ENCODE measurements around the gene MCTP2. TPM values are rescaled to one million over a fixed set of nuclear protein-coding genes. Genes with fewer than 3 reads are reported as not detected.

Gene MCTP2
- total and polyA plus RNA-seq, 2 of the 13 experiments (the other 11 are each of a cell fraction or from before 2014, with no cell fraction given) = 5.1 to 8.6 TPM

DNA sequence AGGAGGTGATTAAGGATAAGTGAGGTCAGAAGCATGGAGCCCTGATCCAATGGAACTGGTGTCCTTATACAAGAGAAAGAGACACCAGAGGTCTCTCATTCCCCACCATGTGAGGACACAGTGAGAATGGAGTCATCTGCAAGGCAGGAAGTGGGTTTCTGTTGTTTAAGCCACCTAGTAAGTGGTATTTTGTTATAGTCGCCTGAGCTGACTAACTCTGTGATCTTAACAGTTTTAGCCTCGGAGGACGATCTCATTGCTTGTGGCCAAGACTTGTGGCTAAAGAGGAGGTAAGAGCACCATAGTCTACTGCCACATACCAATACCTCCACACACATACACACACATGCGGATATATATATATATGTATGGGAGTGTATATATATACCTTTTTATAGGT is 73.8 kb downstream of the MCTP2 start:
- peaks cover 6% of the 10 kb centered on the region; the same call in 1 of the 2 replicates for H3K9me3 ChIP-seq (ENCODE audit: low read length)
- no peak overlapping the region for H2AFZ ChIP-seq (ENCODE audit: low read length)
- no peak overlapping the region for H3K4me3 ChIP-seq (replicated peaks in 1 of 3; ENCODE audit: insufficient read depth in 1 of 3, low read depth in 2 of 3, low read length in 3 of 3)
- no peak overlapping the region for H3K27ac ChIP-seq (ENCODE audit: extremely low read length, insufficient read depth, low read length)
- CTCF ChIA-PET (ENCODE audit: low intra/inter-chr PET ratio, low total read pairs) = no interaction called here
- no peak for ATAC-seq
- intact Hi-C loops (cut with micrococcal nuclease; ENCODE audit: unreplicated experiment) (no loop called here), in situ Hi-C loops (cut with HindIII; ENCODE audit: extremely low pct_ligation_motif_present, low pct_unique_long_range_greater_than_20kb) (no loop called here)
- no peaks in the 10 kb centered on the region for H4K20me1 ChIP-seq (ENCODE audit: insufficient read depth, low read length)
- POLR2A ChIA-PET = no interaction called here
- TF ChIP-seq ZNF121 (CRISPR knock-in tag; IDR thresholded peaks at IDR 0.05) (no peak), KLF16 (CRISPR knock-in tag; IDR thresholded peaks at IDR 0.05) (no peak), PRPF4 (IDR thresholded peaks at IDR 0.05; ENCODE audit: low read depth, low read length, poor library complexity, severe bottlenecking) (no peak), ETV6 (CRISPR knock-in tag; conservative IDR thresholded peaks at IDR 0.05) (no peak), TAF15 (IDR thresholded peaks at IDR 0.05; ENCODE audit: low read depth, low read length, poor library complexity, severe bottlenecking) (no peak), ZSCAN12 (CRISPR knock-in tag; IDR thresholded peaks at IDR 0.05) (no peak), CAMTA2 (CRISPR knock-in tag; IDR thresholded peaks at IDR 0.05; ENCODE audit: borderline replicate concordance) (no peak), ZNF781 (CRISPR knock-in tag; IDR thresholded peaks at IDR 0.05; ENCODE audit: borderline replicate concordance, not compliant biosample characterization) (no peak)
- TF ChIP-seq, protein P1, sequence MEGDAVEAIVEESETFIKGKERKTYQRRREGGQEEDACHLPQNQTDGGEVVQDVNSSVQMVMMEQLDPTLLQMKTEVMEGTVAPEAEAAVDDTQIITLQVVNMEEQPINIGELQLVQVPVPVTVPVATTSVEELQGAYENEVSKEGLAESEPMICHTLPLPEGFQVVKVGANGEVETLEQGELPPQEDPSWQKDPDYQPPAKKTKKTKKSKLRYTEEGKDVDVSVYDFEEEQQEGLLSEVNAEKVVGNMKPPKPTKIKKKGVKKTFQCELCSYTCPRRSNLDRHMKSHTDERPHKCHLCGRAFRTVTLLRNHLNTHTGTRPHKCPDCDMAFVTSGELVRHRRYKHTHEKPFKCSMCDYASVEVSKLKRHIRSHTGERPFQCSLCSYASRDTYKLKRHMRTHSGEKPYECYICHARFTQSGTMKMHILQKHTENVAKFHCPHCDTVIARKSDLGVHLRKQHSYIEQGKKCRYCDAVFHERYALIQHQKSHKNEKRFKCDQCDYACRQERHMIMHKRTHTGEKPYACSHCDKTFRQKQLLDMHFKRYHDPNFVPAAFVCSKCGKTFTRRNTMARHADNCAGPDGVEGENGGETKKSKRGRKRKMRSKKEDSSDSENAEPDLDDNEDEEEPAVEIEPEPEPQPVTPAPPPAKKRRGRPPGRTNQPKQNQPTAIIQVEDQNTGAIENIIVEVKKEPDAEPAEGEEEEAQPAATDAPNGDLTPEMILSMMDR (CRISPR knock-in tag; IDR thresholded peaks at IDR 0.05) = no peak
- TF ChIP-seq, protein P2, sequence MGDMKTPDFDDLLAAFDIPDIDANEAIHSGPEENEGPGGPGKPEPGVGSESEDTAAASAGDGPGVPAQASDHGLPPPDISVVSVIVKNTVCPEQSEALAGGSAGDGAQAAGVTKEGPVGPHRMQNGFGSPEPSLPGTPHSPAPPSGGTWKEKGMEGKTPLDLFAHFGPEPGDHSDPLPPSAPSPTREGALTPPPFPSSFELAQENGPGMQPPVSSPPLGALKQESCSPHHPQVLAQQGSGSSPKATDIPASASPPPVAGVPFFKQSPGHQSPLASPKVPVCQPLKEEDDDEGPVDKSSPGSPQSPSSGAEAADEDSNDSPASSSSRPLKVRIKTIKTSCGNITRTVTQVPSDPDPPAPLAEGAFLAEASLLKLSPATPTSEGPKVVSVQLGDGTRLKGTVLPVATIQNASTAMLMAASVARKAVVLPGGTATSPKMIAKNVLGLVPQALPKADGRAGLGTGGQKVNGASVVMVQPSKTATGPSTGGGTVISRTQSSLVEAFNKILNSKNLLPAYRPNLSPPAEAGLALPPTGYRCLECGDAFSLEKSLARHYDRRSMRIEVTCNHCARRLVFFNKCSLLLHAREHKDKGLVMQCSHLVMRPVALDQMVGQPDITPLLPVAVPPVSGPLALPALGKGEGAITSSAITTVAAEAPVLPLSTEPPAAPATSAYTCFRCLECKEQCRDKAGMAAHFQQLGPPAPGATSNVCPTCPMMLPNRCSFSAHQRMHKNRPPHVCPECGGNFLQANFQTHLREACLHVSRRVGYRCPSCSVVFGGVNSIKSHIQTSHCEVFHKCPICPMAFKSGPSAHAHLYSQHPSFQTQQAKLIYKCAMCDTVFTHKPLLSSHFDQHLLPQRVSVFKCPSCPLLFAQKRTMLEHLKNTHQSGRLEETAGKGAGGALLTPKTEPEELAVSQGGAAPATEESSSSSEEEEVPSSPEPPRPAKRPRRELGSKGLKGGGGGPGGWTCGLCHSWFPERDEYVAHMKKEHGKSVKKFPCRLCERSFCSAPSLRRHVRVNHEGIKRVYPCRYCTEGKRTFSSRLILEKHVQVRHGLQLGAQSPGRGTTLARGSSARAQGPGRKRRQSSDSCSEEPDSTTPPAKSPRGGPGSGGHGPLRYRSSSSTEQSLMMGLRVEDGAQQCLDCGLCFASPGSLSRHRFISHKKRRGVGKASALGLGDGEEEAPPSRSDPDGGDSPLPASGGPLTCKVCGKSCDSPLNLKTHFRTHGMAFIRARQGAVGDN (CRISPR knock-in tag; IDR thresholded peaks at IDR 0.05) = no peak
- TF ChIP-seq, protein P3, sequence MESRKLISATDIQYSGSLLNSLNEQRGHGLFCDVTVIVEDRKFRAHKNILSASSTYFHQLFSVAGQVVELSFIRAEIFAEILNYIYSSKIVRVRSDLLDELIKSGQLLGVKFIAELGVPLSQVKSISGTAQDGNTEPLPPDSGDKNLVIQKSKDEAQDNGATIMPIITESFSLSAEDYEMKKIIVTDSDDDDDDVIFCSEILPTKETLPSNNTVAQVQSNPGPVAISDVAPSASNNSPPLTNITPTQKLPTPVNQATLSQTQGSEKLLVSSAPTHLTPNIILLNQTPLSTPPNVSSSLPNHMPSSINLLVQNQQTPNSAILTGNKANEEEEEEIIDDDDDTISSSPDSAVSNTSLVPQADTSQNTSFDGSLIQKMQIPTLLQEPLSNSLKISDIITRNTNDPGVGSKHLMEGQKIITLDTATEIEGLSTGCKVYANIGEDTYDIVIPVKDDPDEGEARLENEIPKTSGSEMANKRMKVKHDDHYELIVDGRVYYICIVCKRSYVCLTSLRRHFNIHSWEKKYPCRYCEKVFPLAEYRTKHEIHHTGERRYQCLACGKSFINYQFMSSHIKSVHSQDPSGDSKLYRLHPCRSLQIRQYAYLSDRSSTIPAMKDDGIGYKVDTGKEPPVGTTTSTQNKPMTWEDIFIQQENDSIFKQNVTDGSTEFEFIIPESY (CRISPR knock-in tag; IDR thresholded peaks at IDR 0.05) = no peak
- no peak overlapping the region for H3K4me2 ChIP-seq (ENCODE audit: low read depth, low read length)
- H3K36me3 ChIP-seq (replicated peaks in 1 of 2; ENCODE audit: control insufficient read depth in 1 of 2, insufficient read depth in 2 of 2, low read length in 2 of 2) = peaks cover 0 to 4% of the 10 kb centered on the region in 2 experiments; a peak in 1 of 5 replicates
- no peaks in the 10 kb centered on the region for H3K27me3 ChIP-seq (ENCODE audit: control insufficient read depth in 1 of 2, insufficient read depth in 2 of 2, low read length in 2 of 2)
- H3K79me2 ChIP-seq (ENCODE audit: insufficient read depth, low read length) = no peaks in the 10 kb centered on the region
- 64% methylated on average over 3 of the region's 4 CpGs for WGBS (ENCODE audit: low lambda C conversion rate)
- FAIRE-seq = no peak
- no peak overlapping the region for H3K9ac ChIP-seq (ENCODE audit: insufficient read depth, low read depth, low read length)
- DNase-seq (ENCODE audit: low spot score) = no peak
- no TSS peak for BruUV-seq (replicated peaks)
- no peaks in the 10 kb centered on the region for H3K4me1 ChIP-seq (ENCODE audit: insufficient read depth, low read length)

All from HepG2 (cell line).